Endothelial cell of umbilical vein (primary cell): Measurements from ENCODE around the gene COL26A1. TPM values are rescaled to one million over a fixed set of nuclear protein-coding genes. Genes with fewer than 3 reads are reported as not detected.

ENCODE experiments used
- BruUV-seq: library from RNA; stranded (reverse); fragments of 400-500 nt; replicated peaks from 2 replicates; lab custom pipeline; 2021; lab: Mats Ljungman, UMichigan
- CTCF ChIA-PET: fragments of 300-600, 350-600 bp; sonication (Branson Sonifier 250); formaldehyde crosslinking; loops from one replicate; lab custom pipeline; 2021; ENCODE audit warnings: antibody characterized with exemption, inconsistent platforms; lab: Charles Lee
- POLR2A ChIA-PET: fragments of 300-600, 350-600 bp; sonication (Branson Sonifier 250); formaldehyde crosslinking; loops from one replicate; lab custom pipeline; 2021; ENCODE audit warnings: antibody characterized with exemption, inconsistent platforms; lab: Charles Lee
- DNase-seq: peaks from one replicate; pipeline ENCODE4 v3.0.0-alpha.2; 2011; ENCODE audit warnings: low read depth, low spot score
- FAIRE-seq: peaks from 2 replicates; lab custom pipeline; 2011; peaks lifted over from hg19 to GRCh38; lab: Jason Lieb, UNC
- H2AFZ ChIP-seq: 2 replicates; pipeline ENCODE4 v1.6.0; 2012; ENCODE audit warnings: low read depth, low read length, control low read depth, inconsistent platforms
- H3K27ac ChIP-seq: 2 replicates; pipeline ENCODE4 v1.5.1; 2011; ENCODE audit warnings: low read depth, mild to moderate bottlenecking, control low read depth, low read length, moderate library complexity; ENCODE audit not compliant: insufficient read depth
- H3K27me3 ChIP-seq, 2 experiments: 2 replicates each; pipeline versions ENCODE4 v1.6.0 to v1.6.1; 2011; ENCODE audit warnings: low read length in 2 of 2, mixed read lengths in 1 of 2; ENCODE audit not compliant: control insufficient read depth in 2 of 2, insufficient read depth in 2 of 2
- H3K36me3 ChIP-seq, 2 experiments: 2 replicates in 1 of 2; 3 replicates in 1 of 2; pipeline ENCODE4 v1.5.1; 2011; ENCODE audit warnings: low read length in 2 of 2, mild to moderate bottlenecking in 1 of 2, moderate library complexity in 1 of 2; ENCODE audit not compliant: control insufficient read depth in 2 of 2, insufficient read depth in 2 of 2; ENCODE audit errors: extremely low read depth in 1 of 2
- H3K4me1 ChIP-seq: 3 replicates; pipeline ENCODE4 v1.5.1; 2011; ENCODE audit warnings: mild to moderate bottlenecking, low read length; ENCODE audit not compliant: control insufficient read depth, insufficient read depth; ENCODE audit errors: extremely low read depth
- H3K4me2 ChIP-seq: 2 replicates; pipeline ENCODE4 v1.6.1; 2011; ENCODE audit warnings: low read length, control low read depth, mixed read lengths; ENCODE audit not compliant: insufficient read depth
- H3K4me3 ChIP-seq, 3 experiments: fragments of 200-600 bp in 1 of 3; sonication (generic), shearing (Covaris generic) in 1 of 3; replicated peaks in 1 of 3; 2 replicates each; pipeline ENCODE4 v1.5.1; 2011 to 2016; ENCODE audit warnings: control low read depth in 3 of 3, low read length in 3 of 3, mild to moderate bottlenecking in 2 of 3, inconsistent platforms in 1 of 3, low read depth in 1 of 3, moderate library complexity in 1 of 3; ENCODE audit not compliant: insufficient read depth in 1 of 3
- H3K79me2 ChIP-seq: 2 replicates; pipeline ENCODE4 v1.6.0; 2012; ENCODE audit warnings: low read length, inconsistent platforms; ENCODE audit not compliant: control insufficient read depth, insufficient read depth
- H3K9ac ChIP-seq: replicated peaks from 2 replicates; pipeline ENCODE3; 2011; ENCODE audit warnings: low read length, control low read depth; ENCODE audit not compliant: insufficient read depth; ENCODE audit errors: extremely low read depth
- H3K9me1 ChIP-seq: replicated peaks from 3 replicates; pipeline ENCODE4 v1.6.0; 2011; ENCODE audit warnings: mild to moderate bottlenecking, low read length; ENCODE audit not compliant: control insufficient read depth, insufficient read depth; ENCODE audit errors: extremely low read depth
- H3K9me3 ChIP-seq: replicated peaks from 2 replicates; pipeline ENCODE4 v1.5.1; 2012; ENCODE audit warnings: low read length, inconsistent platforms; ENCODE audit not compliant: control insufficient read depth, insufficient read depth
- H4K20me1 ChIP-seq: replicated peaks from 2 replicates; pipeline ENCODE3; 2011; ENCODE audit warnings: mild to moderate bottlenecking, low read length; ENCODE audit not compliant: control insufficient read depth, insufficient read depth; ENCODE audit errors: extremely low read depth
- EZH2 ChIP-seq: IDR thresholded peaks from 2 replicates; pipeline ENCODE4 v1.6.1; 2012; ENCODE audit warnings: borderline replicate concordance, low read depth, mild to moderate bottlenecking, moderate library complexity, low read length, inconsistent platforms; ENCODE audit not compliant: severe bottlenecking
- FOS ChIP-seq: IDR thresholded peaks from 2 replicates; pipeline ENCODE4 v1.6.1; 2011; ENCODE audit warnings: mild to moderate bottlenecking, low read length, moderate library complexity, borderline replicate concordance; ENCODE audit not compliant: insufficient read depth
- GATA2 ChIP-seq: IDR thresholded peaks from 2 replicates; pipeline ENCODE4 v1.7.0; 2011; ENCODE audit warnings: low read depth, mild to moderate bottlenecking, moderate library complexity, mixed read lengths, low read length; ENCODE audit not compliant: insufficient read length, insufficient read depth
- JUN ChIP-seq: IDR thresholded peaks from 2 replicates; pipeline ENCODE4 v1.6.1; 2011; ENCODE audit warnings: borderline replicate concordance, low read depth; ENCODE audit not compliant: insufficient read length, insufficient read depth
- MYC ChIP-seq: IDR thresholded peaks from one replicate; pipeline ENCODE4 v1.6.1; 2011; ENCODE audit warnings: mild to moderate bottlenecking, low read depth, low read length
- POLR2A ChIP-seq: IDR thresholded peaks from 2 replicates; pipeline ENCODE4 v1.6.1; 2012; ENCODE audit warnings: low read depth, mild to moderate bottlenecking, control low read depth, low read length
- POLR2AphosphoS5 ChIP-seq: IDR thresholded peaks from 2 replicates; pipeline ENCODE4 v1.6.1; 2012; ENCODE audit warnings: low read depth, mild to moderate bottlenecking, control low read depth, low read length, moderate library complexity; ENCODE audit not compliant: insufficient read depth
- dilution Hi-C: fragments of 300-500 bp; cut with MboI; formaldehyde crosslinking; loops from one replicate; pipeline ENCODE4 v1.15.0; 2019; ENCODE audit warnings: low sequenced_read_pairs; ENCODE audit not compliant: extremely low pct_ligation_motif_present
- intact Hi-C: fragments of 100-400 bp; cut with micrococcal nuclease; formaldehyde crosslinking; loops from one replicate; pipeline ENCODE4 v1.10.0; 2022
- polyA plus RNA-seq, 4 experiments: library from polyadenylated mRNA; depleted of rRNA in 3 of 4; stranded (reverse) in 3 of 4; unstranded in 1 of 4; fragments of >200 nt; gene quantifications; 2 replicates each; pipeline versions ENCODE4 v1.2.1 to v1.2.3, GENCODE V29; 2011 to 2012; ENCODE audit warnings: missing spikeins in 1 of 4
- total RNA-seq: library from RNA; stranded (reverse); gene quantifications from 2 replicates; pipeline ENCODE4 v1.2.3, GENCODE V29; 2021
- TF ChIP-seq, protein P1 (sequence below), 2 donors: IDR thresholded peaks; 1 replicate in 1 of 2; 2 replicates in 1 of 2; pipeline ENCODE4 v1.5.1; 2011; ENCODE audit warnings: low read length in 2 of 2, mild to moderate bottlenecking in 2 of 2, moderate library complexity in 2 of 2, control low read depth in 1 of 2, inconsistent platforms in 1 of 2, low read depth in 1 of 2; ENCODE audit not compliant: insufficient read depth in 1 of 2; ENCODE audit errors: extremely low read depth in 1 of 2
- TF ChIP-seq, protein P2 (sequence below): IDR thresholded peaks from 2 replicates; pipeline ENCODE4 v1.6.1; 2011; ENCODE audit not compliant: insufficient read depth, insufficient read length

The COL26A1 gene
- total and polyA plus RNA-seq, 2 donors (not counting 3 experiments of a cell fraction or from before 2014, with no cell fraction given), result not detected

- Histone ChIP-seq H3K4me2 (no peak overlapping the region), H3K9ac (no peak overlapping the region), H3K4me1 (peaks cover 3% of the 10 kb centered on the region), H3K79me2 (no peaks in the 10 kb centered on the region), H3K27me3 (peaks cover 8 to 13% of the 10 kb centered on the region in 2 experiments), H4K20me1 (no peaks in the 10 kb centered on the region), H3K9me3 (no peaks in the 10 kb centered on the region), H3K27ac (no peak overlapping the region), H3K4me3 (no peak overlapping the region), H3K9me1 (no peaks in the 10 kb centered on the region), H3K36me3 (no peaks in the 10 kb centered on the region), H2AFZ (no peak overlapping the region)
- TF ChIP-seq, protein P1, sequence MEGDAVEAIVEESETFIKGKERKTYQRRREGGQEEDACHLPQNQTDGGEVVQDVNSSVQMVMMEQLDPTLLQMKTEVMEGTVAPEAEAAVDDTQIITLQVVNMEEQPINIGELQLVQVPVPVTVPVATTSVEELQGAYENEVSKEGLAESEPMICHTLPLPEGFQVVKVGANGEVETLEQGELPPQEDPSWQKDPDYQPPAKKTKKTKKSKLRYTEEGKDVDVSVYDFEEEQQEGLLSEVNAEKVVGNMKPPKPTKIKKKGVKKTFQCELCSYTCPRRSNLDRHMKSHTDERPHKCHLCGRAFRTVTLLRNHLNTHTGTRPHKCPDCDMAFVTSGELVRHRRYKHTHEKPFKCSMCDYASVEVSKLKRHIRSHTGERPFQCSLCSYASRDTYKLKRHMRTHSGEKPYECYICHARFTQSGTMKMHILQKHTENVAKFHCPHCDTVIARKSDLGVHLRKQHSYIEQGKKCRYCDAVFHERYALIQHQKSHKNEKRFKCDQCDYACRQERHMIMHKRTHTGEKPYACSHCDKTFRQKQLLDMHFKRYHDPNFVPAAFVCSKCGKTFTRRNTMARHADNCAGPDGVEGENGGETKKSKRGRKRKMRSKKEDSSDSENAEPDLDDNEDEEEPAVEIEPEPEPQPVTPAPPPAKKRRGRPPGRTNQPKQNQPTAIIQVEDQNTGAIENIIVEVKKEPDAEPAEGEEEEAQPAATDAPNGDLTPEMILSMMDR (IDR thresholded peaks at IDR 0.05; ENCODE audit: extremely low read depth in 1 of 2, insufficient read depth in 1 of 2, low read depth in 1 of 2, low read length in 2 of 2), result no peak
- TF ChIP-seq JUN (no peak), MYC (no peak), EZH2 (no peak), GATA2 (no peak), POLR2AphosphoS5 (no peak), FOS (no peak), POLR2A (no peak)
- TF ChIP-seq, protein P2, sequence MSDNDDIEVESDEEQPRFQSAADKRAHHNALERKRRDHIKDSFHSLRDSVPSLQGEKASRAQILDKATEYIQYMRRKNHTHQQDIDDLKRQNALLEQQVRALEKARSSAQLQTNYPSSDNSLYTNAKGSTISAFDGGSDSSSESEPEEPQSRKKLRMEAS, result no peak
- intact Hi-C loops (no loop called here), dilution Hi-C loops (no loop called here)
- BruUV-seq, result no TSS peak
- CTCF ChIA-PET, result no interaction called here
- FAIRE-seq, result no peak
- POLR2A ChIA-PET, result no interaction called here
- no peak for DNase-seq
These were observed 37.1 kb downstream of the COL26A1 start for GRCh38 chr7:101399759-101400158.
